22Rv1 (cell line): Measurements from ENCODE around the gene CDCA5.

Experiments used
- CTCF ChIP-seq: fragments of 450-650 bp; IDR thresholded peaks from 2 replicates; pipeline ENCODE4 v1.5.1; 2017; ENCODE audit warnings: mild to moderate bottlenecking
- ZFX ChIP-seq: fragments of 450-650 bp; IDR thresholded peaks from 2 replicates; pipeline ENCODE4 v1.6.1; 2017; ENCODE audit warnings: antibody characterized with exemption, borderline replicate concordance

- no peak for TF ChIP-seq CTCF
- no peak for TF ChIP-seq ZFX
Observed at GRCh38 chr11:65069217-65069616, 14.6 kb downstream of the CDCA5 start.
